Keratinocyte (primary cell): ENCODE data around the gene MRPL27. TPM values are rescaled to one million over a fixed set of nuclear protein-coding genes. Genes with fewer than 3 reads are reported as not detected.

ENCODE experiments used
- DNase-seq: peaks from one replicate; pipeline ENCODE4 v3.0.0-alpha.2; 2011; ENCODE audit warnings: low read depth, missing footprints, low spot score
- FAIRE-seq: peaks from 2 replicates; lab custom pipeline; 2011; peaks lifted over from hg19 to GRCh38; lab: Jason Lieb, UNC
- H2AFZ ChIP-seq: 2 replicates; pipeline ENCODE4 v1.6.0; 2012; ENCODE audit warnings: low read length, control low read depth, inconsistent platforms; ENCODE audit not compliant: control insufficient read depth
- H3K27ac ChIP-seq: 2 replicates; pipeline ENCODE4 v1.5.1; 2011; ENCODE audit warnings: low read length; ENCODE audit not compliant: control insufficient read depth, insufficient read depth
- H3K27me3 ChIP-seq: 3 replicates; pipeline ENCODE4 v1.6.0; 2011; ENCODE audit warnings: low read length; ENCODE audit not compliant: control insufficient read depth, insufficient read depth; ENCODE audit errors: extremely low read depth
- H3K36me3 ChIP-seq, 2 experiments: 2 replicates in 1 of 2; 3 replicates in 1 of 2; pipeline ENCODE4 v1.5.1; 2011; ENCODE audit warnings: low read length in 2 of 2, mild to moderate bottlenecking in 1 of 2; ENCODE audit not compliant: control insufficient read depth in 2 of 2, insufficient read depth in 2 of 2; ENCODE audit errors: extremely low read depth in 1 of 2
- H3K4me1 ChIP-seq: 3 replicates; pipeline ENCODE4 v1.5.1; 2011; ENCODE audit warnings: low read length; ENCODE audit not compliant: control insufficient read depth, insufficient read depth; ENCODE audit errors: extremely low read depth
- H3K4me2 ChIP-seq: 3 replicates; pipeline ENCODE4 v1.6.0; 2011; ENCODE audit warnings: low read depth, low read length; ENCODE audit not compliant: control insufficient read depth, insufficient read depth; ENCODE audit errors: extremely low read depth
- H3K4me3 ChIP-seq, 3 experiments: fragments of 200-600 bp in 1 of 3; sonication (generic) in 1 of 3; 2 replicates in 2 of 3; 3 replicates in 1 of 3; pipeline ENCODE4 v1.5.1; 2011 to 2016; ENCODE audit warnings: low read length in 3 of 3, mild to moderate bottlenecking in 3 of 3, control low read depth in 2 of 3, inconsistent platforms in 1 of 3, low read depth in 1 of 3, mixed read lengths in 1 of 3, mixed run types in 1 of 3, moderate library complexity in 1 of 3; ENCODE audit not compliant: control insufficient read depth in 2 of 3, insufficient read depth in 2 of 3; ENCODE audit errors: extremely low read depth in 1 of 3
- H3K79me2 ChIP-seq: 2 replicates; pipeline ENCODE4 v1.6.0; 2012; ENCODE audit warnings: low read length; ENCODE audit not compliant: control insufficient read depth, insufficient read depth
- H3K9ac ChIP-seq: 3 replicates; pipeline ENCODE4 v1.6.0; 2011; ENCODE audit warnings: low read length; ENCODE audit not compliant: control insufficient read depth, insufficient read depth; ENCODE audit errors: extremely low read depth
- H3K9me1 ChIP-seq: 3 replicates; pipeline ENCODE4 v1.6.0; 2011; ENCODE audit warnings: low read length; ENCODE audit not compliant: control insufficient read depth, insufficient read depth; ENCODE audit errors: extremely low read depth
- H3K9me3 ChIP-seq: 2 replicates; pipeline ENCODE4 v1.5.1; 2012; ENCODE audit warnings: low read depth, low read length; ENCODE audit not compliant: control insufficient read depth
- H4K20me1 ChIP-seq: 3 replicates; pipeline ENCODE4 v1.6.0; 2011; ENCODE audit warnings: low read length; ENCODE audit not compliant: control insufficient read depth, insufficient read depth; ENCODE audit errors: extremely low read depth
- EZH2 ChIP-seq: IDR thresholded peaks from one replicate; pipeline ENCODE4 v1.6.1; 2012; ENCODE audit warnings: inconsistent platforms, mild to moderate bottlenecking, low read length, moderate library complexity
- dilution Hi-C: fragments of 300-500 bp; cut with MboI; formaldehyde crosslinking; loops from one replicate; pipeline ENCODE4 v1.7.0; 2020; ENCODE audit warnings: low sequenced_read_pairs; ENCODE audit not compliant: extremely low pct_ligation_motif_present
- polyA plus RNA-seq, 5 experiments: library from polyadenylated mRNA; depleted of rRNA in 3 of 5; stranded (reverse) in 3 of 5; stranded (forward) in 1 of 5; unstranded in 1 of 5; fragments of >200 nt; gene quantifications; 1 replicate in 1 of 5; 2 replicates in 3 of 5; 3 replicates in 1 of 5; pipeline versions ENCODE4 v1.2.1 to v1.2.3, GENCODE V29; 2011 to 2012; ENCODE audit warnings: missing spikeins in 2 of 5, low read depth in 1 of 5, low replicate concordance in 1 of 5
- TF ChIP-seq, protein P1 (sequence below), 3 experiments: IDR thresholded peaks in 1 of 3; conservative IDR thresholded peaks in 1 of 3; optimal IDR thresholded peaks in 1 of 3; 2 replicates in 2 of 3; 3 replicates in 1 of 3; pipeline versions ENCODE3 to v1.5.1; 2011; ENCODE audit warnings: low read length in 3 of 3, mild to moderate bottlenecking in 3 of 3, moderate library complexity in 2 of 3, control low read depth in 1 of 3, inconsistent platforms in 1 of 3; ENCODE audit not compliant: insufficient read depth in 2 of 3; ENCODE audit errors: extremely low read depth in 1 of 3

MRPL27 gene
- polyA plus RNA-seq, 1 donor (not counting 4 experiments of a cell fraction or from before 2014, with no cell fraction given): 123 TPM

DNA sequence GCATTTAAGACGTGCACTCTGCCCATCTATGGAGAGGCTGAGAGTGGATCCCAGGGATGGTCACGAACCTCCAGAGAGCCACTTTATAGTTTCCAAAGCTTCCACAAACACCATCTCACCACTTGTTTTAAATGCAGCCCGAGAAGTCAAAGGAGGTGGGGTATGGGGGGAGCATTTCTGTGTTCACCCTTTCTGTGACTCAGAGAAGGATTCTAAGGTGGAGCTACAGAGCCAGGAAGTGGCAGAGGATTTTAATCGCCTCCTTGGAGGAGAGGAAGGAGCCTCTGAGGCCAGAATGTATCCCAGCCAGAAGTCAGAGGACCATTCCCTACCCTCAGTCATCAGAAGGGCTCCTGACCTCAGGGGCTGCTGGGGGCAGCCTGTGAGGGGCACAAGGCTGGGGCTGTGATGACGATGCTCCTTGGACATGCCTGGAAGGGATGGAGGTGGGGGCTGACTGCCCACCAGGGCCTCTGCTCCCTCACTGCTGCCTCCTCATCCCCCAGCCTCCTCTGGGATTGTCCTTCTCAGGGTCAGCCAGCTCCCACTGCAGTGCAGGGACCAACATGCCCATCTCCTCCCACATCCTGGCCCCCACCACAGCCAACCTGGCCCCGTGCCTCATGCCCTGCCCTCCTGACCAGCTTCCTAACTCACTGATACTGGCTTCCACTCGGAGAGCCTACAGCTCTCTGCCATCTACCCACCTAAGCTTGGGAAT lies 24.3 kb downstream of the MRPL27 start:
- Histone ChIP-seq H3K4me2 (peak overlapping the region; percentile 99), H4K20me1 (no peaks in the 10 kb centered on the region), H3K27me3 (no peaks in the 10 kb centered on the region), H3K27ac (no peak overlapping the region), H3K4me1 (peaks cover 31% of the 10 kb centered on the region), H2AFZ (no peak overlapping the region), H3K4me3 (no peak overlapping the region), H3K9me3 (no peaks in the 10 kb centered on the region), H3K9me1 (peaks cover 2% of the 10 kb centered on the region), H3K36me3 (peaks cover 2 to 3% of the 10 kb centered on the region in 2 experiments), H3K79me2 (peaks cover 35% of the 10 kb centered on the region), H3K9ac (no peak overlapping the region)
- FAIRE-seq: peak; percentile 94
- no peak for TF ChIP-seq EZH2
- TF ChIP-seq, protein P1, sequence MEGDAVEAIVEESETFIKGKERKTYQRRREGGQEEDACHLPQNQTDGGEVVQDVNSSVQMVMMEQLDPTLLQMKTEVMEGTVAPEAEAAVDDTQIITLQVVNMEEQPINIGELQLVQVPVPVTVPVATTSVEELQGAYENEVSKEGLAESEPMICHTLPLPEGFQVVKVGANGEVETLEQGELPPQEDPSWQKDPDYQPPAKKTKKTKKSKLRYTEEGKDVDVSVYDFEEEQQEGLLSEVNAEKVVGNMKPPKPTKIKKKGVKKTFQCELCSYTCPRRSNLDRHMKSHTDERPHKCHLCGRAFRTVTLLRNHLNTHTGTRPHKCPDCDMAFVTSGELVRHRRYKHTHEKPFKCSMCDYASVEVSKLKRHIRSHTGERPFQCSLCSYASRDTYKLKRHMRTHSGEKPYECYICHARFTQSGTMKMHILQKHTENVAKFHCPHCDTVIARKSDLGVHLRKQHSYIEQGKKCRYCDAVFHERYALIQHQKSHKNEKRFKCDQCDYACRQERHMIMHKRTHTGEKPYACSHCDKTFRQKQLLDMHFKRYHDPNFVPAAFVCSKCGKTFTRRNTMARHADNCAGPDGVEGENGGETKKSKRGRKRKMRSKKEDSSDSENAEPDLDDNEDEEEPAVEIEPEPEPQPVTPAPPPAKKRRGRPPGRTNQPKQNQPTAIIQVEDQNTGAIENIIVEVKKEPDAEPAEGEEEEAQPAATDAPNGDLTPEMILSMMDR (optimal IDR thresholded peaks at IDR 0.05 in 1 of 3, IDR thresholded peaks at IDR 0.05 in 1 of 3, conservative IDR thresholded peaks at IDR 0.05 in 1 of 3; ENCODE audit: extremely low read depth in 1 of 3, insufficient read depth in 2 of 3, low read length in 3 of 3): no peak
- dilution Hi-C loops: no loop called here
- no peak for DNase-seq

DNA sequence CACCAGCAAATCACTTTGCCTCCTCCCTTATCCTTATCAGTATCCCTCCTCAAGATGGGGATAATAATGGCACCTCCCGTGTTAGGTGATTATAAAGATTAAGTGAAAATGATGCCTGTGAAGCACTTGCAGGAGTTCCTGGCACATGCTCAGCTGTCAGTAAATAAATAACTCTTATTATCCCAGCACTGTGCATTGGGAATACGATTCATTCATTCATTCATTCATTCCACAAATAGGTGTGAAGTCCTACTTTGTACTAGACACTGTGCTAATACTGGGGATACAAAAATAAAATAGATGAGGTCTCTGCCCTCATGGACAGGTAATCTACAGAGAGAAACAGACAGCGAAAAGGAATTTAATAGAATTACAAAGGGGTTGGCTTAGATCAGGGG lies 25.1 kb downstream of the MRPL27 start:
- Histone ChIP-seq H3K9ac (no peak overlapping the region), H3K4me2 (peak overlapping the region; percentile 99)
- dilution Hi-C loops: no loop called here

More for the DNA sequence above, 25.1 kb downstream of the MRPL27 start:
- H3K27me3 ChIP-seq: no peaks in the 10 kb centered on the region
- H3K79me2 ChIP-seq: peaks cover 35% of the 10 kb centered on the region
- H3K36me3 ChIP-seq: peaks cover 2 to 3% of the 10 kb centered on the region in 2 experiments
- H3K9me3 ChIP-seq: no peaks in the 10 kb centered on the region
- FAIRE-seq: no peak
- peak overlapping the region in 1 of 3 experiments; percentile 90 for H3K4me3 ChIP-seq
- DNase-seq: no peak
- no peak overlapping the region for H3K27ac ChIP-seq
- no peaks in the 10 kb centered on the region for H4K20me1 ChIP-seq
- TF ChIP-seq, protein P1 (optimal IDR thresholded peaks at IDR 0.05 in 1 of 3, IDR thresholded peaks at IDR 0.05 in 1 of 3, conservative IDR thresholded peaks at IDR 0.05 in 1 of 3; ENCODE audit: extremely low read depth in 1 of 3, insufficient read depth in 2 of 3, low read length in 3 of 3): no peak
- TF ChIP-seq EZH2: no peak
- no peak overlapping the region for H2AFZ ChIP-seq
- H3K4me1 ChIP-seq: peaks cover 31% of the 10 kb centered on the region
- H3K9me1 ChIP-seq: peaks cover 2% of the 10 kb centered on the region
